T-helper 1 cell treated with Interleukin-12 subunit alpha and Interleukin-12 subunit beta and Interleukin-4 antibody, amounts not matched to agents 30 ng/mL and 1 ng/mL, for 36 hours (primary cell): ENCODE results near the gene SORL1. TPM values are rescaled to one million over a fixed set of nuclear protein-coding genes. Genes with fewer than 3 reads are reported as not detected.

Experiments used
- intact Hi-C: fragments of 100-400 bp; cut with micrococcal nuclease; formaldehyde crosslinking; loops from one replicate; pipeline ENCODE4 v1.15.1; 2024
- total RNA-seq: library from RNA; stranded (reverse); gene quantifications from 2 replicates; pipeline ENCODE4 v1.2.3, GENCODE V29; 2022

Gene SORL1
- total RNA-seq, 1 donor from 2014 or later, result 125 TPM

DNA sequence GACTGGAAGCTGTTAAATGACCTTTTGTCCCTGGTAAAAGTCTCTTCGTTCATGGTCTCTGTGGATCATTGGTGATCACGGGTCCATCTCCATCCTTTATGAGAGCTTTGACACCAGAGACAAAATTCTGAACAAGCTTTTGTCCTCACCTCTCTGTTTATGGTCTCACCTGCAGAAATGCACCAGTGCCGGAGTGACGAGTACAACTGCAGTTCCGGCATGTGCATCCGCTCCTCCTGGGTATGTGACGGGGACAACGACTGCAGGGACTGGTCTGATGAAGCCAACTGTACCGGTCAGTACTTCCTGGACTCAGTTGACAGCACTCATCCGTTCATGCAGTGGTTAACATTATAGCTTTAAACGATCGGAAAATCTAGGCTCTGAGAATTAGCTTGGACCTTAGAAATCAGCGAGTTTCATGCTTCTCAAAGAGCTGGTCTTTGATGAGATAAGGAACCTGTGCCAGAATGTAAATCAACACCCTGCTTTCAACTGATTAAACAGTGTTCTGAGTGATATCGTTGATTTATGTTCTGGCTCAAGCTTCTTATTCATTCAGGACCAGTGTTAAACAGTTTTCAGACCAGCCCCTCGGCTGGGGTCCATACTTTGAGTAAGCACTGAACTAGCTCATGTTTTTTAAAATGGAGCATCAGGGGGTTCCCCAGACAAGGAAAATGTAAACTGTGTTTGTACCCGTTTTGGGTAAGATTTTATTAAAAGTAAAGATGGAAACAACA is 125.2 kb downstream of the SORL1 start:
- intact Hi-C loops, result no loop called here

DNA sequence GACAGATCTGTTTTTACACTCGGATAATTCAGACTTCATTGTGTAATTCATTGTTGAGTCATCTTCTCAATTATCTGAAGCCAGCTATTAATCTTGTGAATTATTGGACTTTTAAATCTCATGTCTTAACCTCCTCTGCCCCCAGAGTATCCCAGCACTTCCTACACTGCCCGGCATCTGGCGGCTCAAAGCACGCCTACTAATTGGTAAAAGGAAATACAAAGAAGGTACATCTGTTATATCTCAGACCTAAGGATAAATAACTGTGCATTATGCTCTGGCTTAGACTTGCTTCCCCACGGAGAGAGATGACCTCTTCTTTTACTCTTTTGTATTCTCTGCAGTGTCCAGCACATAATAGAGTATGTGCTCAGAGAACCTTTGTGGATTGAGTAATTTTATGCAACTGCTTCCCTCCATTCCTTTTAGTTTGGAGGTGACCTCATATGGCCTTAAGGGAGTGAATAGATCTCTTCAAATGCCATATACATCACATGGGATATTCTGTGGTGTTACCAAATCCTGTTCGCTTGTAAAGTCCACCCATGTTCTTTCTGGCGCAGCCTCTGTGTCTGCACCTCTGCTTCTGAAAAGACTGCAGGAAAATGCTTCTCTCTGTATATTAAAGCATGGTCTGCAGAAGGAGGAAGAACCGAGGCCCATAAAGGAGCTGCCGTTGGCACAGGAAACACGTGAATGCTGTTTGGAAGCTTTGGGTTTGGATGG is 126.3 kb downstream of the SORL1 start:
- intact Hi-C loops, result no loop called here

DNA sequence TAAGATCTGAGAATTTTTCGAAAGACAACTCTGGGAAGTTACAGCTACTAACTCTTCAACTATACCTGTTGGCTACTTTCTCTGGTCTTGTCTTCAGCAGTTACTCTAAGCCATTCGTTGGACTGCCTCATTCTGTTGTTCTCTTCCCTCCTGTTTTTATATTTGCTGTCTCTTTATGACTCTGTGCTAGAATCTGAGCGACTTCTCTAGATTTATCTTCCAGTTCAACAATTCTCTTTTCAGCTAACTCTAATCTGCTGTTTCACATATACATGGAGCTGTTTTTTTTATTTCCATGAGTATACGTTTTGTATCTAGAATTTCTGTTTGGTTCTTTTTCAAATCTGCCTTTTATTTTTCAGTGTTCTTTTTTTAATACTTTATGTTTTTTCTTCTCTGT is 128.0 kb downstream of the SORL1 start:
- intact Hi-C loops, result no loop called here

DNA sequence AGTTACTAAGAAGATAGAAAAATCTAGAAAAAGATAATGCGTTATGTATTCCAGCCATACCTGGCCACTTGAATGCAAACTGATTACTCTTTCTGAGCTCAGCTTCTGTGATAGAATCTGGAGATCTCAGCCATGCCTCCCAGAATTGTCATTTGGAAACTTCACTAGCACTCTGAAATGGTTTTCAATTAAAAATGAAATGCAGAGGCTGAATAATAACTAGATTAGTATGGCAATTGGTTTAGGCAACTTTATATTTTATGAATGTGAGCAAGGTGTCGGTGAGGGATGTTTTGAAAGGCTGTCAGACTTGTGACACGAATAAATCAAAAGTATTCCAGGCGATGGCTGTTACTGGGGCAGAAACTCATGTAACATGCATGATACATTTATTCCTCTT is 129.5 kb downstream of the SORL1 start:
- intact Hi-C loops, result loop anchor here (2.0 kb wide), 1 partner anchor 131 kb away; no protein-coding TSS in a partner anchor

DNA sequence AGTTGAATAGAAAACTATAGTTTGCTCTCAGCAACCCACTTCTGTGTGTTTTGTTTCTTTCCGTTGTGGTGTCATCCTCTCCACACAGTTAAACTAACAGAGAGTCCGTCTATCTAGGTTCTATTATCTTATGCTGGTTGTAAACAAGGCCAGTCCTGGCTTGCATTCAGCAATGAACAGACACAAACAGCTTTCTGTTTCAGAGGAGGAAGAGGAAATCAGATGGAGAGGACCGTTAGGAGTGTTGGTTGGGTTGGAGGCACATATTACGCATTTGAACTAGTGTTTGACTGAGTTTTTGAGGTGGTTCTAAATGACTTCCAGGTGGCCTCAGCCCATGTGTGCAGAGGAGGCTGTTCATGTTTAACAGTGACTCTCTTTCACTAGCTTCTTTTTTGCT is 130.2 kb downstream of the SORL1 start:
- intact Hi-C loops, result loop anchor here (2.0 kb wide), 1 partner anchor 131 kb away; no protein-coding TSS in a partner anchor

DNA sequence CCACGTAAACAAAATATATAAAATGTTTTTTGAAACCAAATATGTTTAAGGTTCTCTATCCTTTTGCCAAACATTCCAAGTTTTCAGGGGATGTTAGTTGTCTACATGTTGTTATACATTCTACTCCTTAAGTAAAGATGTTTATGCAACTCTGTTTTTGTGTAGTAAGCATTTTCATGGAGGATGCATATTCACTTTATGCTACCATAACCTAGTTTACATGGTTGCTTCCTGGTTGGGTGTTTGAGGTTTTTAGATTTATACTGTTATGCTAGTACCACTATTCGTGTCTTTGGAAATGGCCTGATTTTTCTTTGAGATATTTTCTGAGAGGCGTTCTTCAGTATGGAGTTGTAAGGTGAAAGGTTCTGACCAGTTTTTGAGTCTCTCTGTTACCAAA is 131.7 kb downstream of the SORL1 start:
- intact Hi-C loops, result loop anchor here (2.0 kb wide), 1 partner anchor 133 kb away; no protein-coding TSS in a partner anchor

DNA sequence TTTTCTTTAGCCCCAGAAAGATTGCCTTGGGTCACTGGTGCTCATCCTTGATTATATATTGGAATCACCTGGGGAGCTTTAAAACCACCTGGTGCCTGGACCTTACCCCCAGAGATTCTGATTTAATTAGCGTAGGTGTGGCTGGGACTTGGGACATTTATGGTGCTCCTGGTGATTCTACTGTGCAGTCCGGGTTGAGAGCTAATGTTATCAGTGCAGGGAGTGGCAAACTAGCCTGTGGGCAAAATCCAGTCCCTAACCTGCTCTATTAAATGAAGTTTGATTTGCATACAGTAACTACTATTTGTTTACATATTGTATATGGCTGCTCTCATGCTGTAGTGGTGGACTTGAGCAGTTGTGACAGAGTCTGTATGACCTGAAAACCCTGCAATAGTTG is 134.6 kb downstream of the SORL1 start:
- intact Hi-C loops, result no loop called here

DNA sequence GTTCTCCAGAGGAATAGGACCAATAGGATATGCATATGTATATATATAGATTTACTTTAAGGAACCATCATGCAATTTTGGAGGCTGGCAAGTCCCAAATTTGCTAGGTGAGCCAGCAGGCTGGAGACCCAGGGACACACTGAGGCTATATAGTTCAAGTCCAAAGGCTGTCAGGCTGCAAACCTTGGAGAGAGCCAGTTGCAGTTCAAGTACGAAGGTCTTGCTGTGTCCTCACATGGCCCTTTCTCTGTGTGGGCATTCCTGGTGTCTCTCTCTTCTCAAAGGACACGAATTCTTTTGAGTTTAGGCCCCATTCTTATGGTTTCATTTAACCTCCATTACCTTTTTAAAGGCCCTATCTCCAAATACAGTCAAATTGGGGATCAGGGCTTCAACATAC is 135.1 kb downstream of the SORL1 start:
- intact Hi-C loops, result no loop called here

DNA sequence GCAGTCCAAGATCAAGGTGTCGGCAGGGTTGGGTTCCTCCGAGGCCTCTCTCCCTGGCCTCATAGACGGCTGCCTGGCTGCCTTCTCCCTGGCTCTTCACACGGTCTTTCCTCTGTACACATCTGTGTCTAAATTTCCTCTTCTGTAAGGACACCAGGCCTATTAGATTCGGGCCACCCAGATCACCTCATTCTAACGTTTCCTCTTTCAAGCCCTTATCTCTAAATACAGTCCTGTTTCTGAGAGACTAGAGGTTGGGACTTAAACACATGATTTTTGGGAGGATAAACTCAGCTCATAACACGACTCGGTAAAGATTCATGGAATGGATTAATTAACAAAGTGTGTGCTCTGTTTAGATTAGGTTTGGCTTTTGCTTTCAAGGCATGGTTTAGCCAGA is 136.6 kb downstream of the SORL1 start:
- intact Hi-C loops, result no loop called here

DNA sequence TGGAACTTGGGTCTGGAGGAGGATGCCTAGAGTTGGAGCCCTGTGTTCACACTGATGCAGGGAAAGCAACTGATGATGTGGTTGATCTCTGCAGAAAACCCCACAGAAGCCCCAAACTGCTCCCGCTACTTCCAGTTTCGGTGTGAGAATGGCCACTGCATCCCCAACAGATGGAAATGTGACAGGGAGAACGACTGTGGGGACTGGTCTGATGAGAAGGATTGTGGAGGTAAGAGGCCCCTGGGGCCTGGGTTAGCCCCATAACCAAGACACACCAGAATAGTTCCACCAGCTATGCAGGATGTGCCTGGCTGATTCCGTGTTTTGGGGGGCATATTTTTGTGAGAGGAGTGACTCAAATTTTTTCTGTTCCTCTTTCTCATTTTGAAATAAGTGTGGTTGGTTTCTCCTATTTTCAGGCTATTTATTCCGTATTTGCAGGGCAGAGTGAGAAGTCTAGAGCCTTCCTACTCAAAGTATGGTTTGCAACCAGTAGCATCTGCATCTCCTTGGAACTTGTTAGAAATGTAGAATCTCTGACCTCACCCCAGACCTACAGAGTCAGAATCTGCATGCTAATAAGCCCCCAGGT is 137.9 kb downstream of the SORL1 start:
- intact Hi-C loops, result loop anchor here (5.0 kb wide), 2 partner anchors 173 to 223 kb away; no protein-coding TSS in a partner anchor

DNA sequence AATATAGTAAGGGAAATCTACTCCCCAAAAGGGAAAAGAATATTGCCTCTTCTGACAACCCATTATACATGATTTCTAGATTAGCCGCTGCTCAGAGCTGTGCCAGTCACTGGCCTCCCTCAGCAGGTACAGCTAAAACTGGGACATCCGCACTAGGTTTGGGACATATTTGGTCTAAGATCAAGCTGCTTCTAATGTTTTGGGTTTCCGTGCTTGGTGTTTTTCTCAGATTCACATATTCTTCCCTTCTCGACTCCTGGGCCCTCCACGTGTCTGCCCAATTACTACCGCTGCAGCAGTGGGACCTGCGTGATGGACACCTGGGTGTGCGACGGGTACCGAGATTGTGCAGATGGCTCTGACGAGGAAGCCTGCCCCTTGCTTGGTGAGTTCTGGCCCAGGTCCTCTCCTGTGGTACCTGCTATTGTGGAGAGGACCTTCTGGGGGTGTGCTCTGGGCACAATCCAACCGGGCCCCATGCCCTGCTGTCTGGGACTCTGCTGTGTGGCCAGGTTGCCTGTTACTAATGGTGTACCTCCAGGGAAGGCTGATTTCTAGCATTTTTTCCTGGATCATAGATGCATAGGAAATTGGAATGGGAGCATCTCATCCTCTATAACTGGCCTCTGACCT is 138.8 kb downstream of the SORL1 start:
- intact Hi-C loops, result loop anchor here (1.0 to 5.0 kb wide), 7 partner anchors 139 to 397 kb away; partner anchors contain the start of genes SC5D, SORL1 and SORL1-AS1

DNA sequence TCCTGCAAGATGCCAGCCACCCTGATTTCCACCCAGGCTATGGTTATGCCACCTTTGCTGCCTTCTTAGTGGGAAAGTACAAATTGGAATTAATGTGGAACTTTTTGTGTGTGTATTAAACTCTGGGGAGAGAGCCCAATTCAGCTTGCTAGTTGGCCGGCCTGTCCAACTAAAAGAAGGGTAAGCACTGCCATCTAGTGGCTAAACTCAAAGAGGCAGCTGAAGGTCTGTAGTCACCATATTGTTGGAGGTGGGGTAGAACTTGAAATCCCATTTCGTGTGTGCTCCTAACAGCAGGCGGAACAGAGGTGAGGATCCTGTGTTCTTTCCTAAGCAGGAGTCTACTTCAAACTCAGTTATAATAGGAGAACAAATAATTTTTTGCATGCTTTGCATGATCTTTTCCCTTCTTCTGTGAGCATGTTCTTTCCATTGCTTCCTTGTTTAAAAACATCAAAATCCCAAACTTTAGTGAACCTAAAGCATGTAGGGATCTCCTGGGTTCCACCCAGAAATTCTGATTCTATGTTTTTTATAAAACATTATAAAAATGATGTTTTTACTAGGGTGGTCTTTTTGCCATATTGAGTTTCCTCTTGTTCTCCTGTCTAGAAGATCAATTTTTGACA is 139.4 kb downstream of the SORL1 start:
- intact Hi-C loops, result loop anchor here (1.0 to 5.0 kb wide), 7 partner anchors 139 to 397 kb away; partner anchors contain the start of genes SC5D, SORL1 and SORL1-AS1

DNA sequence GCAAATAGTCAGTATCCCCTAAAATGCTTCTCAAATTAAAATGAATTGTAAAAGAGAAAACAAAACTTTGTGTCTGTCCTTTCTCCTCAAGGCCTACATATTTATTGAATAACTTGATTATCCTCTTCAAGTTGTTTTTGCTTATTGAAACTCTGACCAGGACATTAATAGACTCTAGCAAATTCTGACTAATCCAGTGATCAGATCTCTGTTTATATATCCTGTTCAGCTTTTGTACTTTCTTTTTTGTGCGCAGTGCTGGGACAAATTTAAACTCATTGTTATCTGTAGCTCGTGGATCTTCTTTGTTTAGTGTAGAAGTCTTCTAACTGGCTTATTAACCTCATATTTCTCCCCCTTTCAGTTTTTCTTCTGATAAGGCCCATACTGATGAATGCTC is 140.6 kb downstream of the SORL1 start:
- intact Hi-C loops, result loop anchor here (5.0 kb wide), 2 partner anchors 175 to 225 kb away; no protein-coding TSS in a partner anchor

DNA sequence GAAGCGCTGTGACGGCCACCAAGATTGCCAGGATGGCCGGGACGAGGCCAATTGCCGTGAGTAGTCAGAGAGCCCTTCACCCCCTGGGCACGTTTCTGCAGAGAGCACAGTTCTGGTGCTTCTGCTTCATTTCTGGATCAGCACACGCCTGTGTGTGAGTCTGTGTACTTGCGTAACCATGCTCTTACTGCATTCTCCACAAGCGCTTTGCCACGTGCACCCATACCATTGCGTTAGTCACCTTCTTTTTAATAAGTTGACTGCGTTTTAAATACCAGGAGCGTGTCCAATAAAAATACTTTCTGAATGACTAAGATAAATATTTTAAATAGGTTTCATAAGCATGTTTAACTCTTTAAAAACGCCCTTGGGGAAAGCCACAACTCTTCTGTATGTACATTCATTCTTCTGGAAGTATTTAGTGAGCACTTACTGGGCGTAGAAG is 143.6 kb downstream of the SORL1 start:
- intact Hi-C loops, result no loop called here

DNA sequence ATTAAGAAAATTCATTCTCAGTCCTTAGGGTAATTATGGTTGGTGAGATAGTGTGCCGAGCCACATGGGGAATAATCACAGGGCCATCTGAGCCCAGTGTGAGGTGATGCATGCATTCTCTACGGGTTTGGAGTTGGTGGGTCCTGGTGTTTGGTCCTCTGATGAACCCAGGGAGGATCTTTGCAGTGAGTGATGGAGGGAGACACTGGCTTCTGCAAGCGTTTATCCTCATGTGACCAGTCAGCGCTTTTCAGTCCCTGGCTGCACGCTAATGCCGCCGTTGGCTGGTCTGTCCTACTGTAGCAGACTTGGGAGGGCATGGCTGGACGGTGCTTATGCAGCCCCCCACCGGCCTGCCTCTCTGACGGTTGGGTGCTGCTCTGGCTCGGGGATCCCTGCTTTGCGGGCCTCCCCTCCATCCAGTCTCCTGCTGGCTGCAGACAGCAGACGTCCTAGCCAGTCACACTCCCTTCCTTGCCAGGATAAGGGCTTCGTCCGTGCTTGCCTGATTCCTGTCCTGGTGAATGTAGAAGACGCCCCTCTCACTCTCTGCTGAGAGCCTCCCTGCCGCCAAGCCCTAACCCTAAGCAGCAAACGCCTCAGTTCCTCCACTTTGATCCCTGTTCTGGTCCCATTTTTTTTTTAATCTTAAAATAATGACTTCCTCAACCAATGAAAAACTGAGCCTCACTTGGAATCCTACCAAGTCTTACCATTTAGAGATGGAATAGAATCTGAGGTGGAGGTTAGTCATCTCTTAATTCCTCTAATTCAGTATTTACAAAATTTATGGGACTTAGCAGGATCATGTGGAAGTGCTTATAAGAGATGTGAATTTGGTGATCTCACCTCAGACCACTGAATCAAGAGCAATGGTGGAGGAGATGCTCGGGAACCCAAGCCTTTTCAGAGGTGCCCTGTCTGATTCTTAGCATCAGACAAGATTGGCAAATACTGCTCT is 144.4 kb downstream of the SORL1 start:
- intact Hi-C loops, result no loop called here

DNA sequence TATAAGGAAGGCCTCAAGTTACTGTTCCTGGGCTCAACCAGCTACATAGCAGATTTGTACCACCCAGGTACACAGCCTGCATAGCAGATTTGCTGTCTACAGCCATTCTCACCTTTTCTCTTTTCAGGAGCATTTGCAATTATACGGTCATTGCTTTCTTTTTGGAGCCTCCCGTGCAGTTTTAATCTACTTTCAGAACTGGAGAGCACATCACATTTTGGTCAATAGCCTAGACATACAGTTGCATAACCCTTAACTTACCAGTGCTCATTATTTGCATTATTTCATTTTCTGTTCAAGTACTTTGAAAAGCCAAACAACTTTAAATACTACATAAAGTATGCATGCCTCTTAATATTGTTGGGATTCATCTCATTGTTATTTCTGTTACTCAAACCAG is 151.2 kb downstream of the SORL1 start:
- intact Hi-C loops, result no loop called here

DNA sequence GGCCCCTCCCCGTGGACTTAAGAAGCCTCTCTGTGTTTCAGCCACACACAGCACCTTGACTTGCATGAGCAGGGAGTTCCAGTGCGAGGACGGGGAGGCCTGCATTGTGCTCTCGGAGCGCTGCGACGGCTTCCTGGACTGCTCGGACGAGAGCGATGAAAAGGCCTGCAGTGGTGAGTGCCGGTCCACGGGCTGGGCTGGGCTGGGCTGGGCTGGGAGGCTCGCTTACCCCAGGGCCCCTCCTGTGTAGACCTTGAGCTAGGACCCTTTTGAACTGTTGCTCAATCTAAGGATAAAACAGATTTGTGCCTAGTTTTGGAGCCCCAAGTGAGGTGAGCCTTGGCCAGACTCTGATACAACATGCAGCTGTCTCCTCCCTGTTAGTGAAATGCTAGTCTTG is 152.0 kb downstream of the SORL1 start:
- intact Hi-C loops, result no loop called here

DNA sequence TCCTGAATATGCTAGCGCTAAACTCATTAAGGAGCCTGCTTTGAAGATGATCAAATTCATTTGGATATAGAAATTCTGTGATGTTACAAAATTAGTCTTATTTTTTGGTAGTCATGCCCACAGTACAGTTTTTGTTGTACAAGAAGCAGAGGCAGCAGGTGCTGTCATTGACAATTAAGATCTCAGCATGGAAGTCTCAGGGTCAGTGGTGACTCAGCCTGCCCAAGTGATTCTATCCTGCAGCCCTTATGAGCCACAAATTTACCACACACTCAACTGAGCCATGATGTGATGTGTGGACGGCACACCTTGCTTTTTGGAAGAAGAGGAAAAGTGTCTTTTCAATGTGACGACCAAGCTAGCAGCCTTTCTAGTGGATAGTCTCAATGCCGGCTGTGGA is 154.2 kb downstream of the SORL1 start:
- intact Hi-C loops, result no loop called here

DNA sequence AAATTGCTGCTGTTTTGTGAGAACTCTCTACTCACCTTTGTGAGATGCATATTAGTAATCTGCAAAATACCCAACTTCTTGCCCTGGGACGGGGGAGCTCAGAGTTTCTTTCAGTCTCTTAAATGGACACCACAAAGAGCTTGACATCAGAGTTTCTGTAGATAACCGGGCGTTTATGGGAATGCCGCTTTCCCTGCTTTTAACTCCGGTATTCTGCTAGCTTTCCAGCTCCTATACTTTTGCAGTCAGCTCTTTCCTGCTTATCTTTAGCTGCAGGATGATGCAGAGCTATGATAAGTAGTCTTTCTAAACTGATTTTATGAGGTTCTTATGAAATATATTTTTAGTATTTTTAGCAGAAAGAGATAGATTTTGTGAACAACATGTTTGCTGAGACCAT is 155.2 kb downstream of the SORL1 start:
- intact Hi-C loops, result no loop called here
